K562 (cell line): ENCODE results near the gene MBL2.

Source experiments
- ATF7 ChIP-seq: fragments of 450-650 bp; IDR thresholded peaks from 2 replicates; pipeline ENCODE4 v1.7.1; 2014; ENCODE audit warnings: mild to moderate bottlenecking, moderate library complexity
- ZNF24 ChIP-seq: fragments of 450-650 bp; IDR thresholded peaks from 2 replicates; pipeline ENCODE4 v1.6.1; 2016
- TF ChIP-seq, protein P1 (sequence below): fragments of 450-650 bp; IDR thresholded peaks from 2 replicates; pipeline ENCODE4 v1.6.1; 2016

DNA sequence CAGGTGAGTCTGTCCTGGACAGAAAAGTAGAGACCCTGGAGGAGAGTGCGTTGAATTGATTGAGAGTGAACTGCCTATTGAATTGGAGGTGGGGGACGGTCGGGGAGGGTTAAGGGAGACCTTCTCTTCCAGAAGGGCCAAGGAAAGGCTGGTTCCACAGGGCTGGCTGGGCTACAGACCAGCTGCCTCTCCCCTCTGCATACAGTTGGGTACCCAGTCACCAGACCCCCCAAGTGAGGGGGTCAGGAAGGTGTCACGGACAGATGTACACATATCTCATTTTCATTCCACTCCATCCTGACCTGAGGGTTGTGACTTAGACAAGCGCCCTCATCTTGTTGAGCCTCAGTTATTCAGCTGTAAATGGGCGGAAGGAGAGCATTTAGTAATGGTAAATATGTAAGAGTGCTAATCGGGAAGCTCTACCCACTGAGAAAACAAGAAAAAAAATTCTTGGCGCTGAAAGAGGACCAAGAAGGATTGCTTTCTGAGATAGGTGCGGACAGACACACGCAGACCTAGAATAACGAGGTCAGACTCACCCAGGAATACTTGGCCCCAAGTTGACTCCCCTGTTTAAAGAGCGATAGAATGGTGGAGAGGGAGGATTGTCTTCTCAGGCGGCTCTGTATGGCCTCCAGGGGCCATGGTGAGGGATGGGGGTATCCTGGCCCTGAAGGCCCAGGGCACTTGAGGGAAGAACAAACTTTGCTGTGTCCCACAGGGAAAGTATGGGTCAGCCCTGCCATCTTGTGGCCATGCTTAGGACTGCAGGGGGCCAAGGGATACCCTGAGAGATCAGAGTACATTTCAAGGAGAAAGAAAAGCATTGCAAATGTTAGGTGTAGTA is 7.2 kb upstream of the MBL2 start:
- TF ChIP-seq ZNF24 (no peak), ATF7 (no peak)
- TF ChIP-seq, protein P1, sequence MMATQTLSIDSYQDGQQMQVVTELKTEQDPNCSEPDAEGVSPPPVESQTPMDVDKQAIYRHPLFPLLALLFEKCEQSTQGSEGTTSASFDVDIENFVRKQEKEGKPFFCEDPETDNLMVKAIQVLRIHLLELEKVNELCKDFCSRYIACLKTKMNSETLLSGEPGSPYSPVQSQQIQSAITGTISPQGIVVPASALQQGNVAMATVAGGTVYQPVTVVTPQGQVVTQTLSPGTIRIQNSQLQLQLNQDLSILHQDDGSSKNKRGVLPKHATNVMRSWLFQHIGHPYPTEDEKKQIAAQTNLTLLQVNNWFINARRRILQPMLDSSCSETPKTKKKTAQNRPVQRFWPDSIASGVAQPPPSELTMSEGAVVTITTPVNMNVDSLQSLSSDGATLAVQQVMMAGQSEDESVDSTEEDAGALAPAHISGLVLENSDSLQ: no peak
